Natural killer cell (primary cell): Measurements from ENCODE around the gene PARD3B. TPM values are rescaled to one million over a fixed set of nuclear protein-coding genes. Genes with fewer than 3 reads are reported as not detected.

Experiments used
- ATAC-seq, 3 donors: fragments of 150-1000 bp in 2 of 3; fragments of 200-7000 bp in 1 of 3; cut with Tn5 transposase; 1 replicate in 1 of 3; 2 replicates in 2 of 3; pipeline ENCODE4 v1.10.0; 2021; ENCODE audit warnings: mild to moderate bottlenecking in 2 of 3, moderate library complexity in 2 of 3
- DNase-seq, 2 donors: peaks; one replicate each; pipeline versions ENCODE4 v3.0.0 to v3.0.0-alpha.2; 2013 to 2021; ENCODE audit warnings: mixed read lengths in 1 of 2
- H3K27ac ChIP-seq: one replicate; pipeline ENCODE4 v1.5.1; 2013; ENCODE audit warnings: mild to moderate bottlenecking, low read length
- H3K27me3 ChIP-seq: one replicate; pipeline ENCODE4 v1.6.1; 2013; ENCODE audit warnings: low read length; ENCODE audit not compliant: control insufficient read depth, insufficient read depth
- H3K36me3 ChIP-seq: one replicate; pipeline ENCODE4 v1.6.1; 2013; ENCODE audit warnings: low read length; ENCODE audit not compliant: control insufficient read depth, insufficient read depth
- H3K4me1 ChIP-seq: one replicate; pipeline ENCODE4 v1.6.1; 2013; ENCODE audit warnings: low read length; ENCODE audit not compliant: control insufficient read depth, insufficient read depth
- H3K4me3 ChIP-seq: one replicate; pipeline ENCODE4 v1.5.1; 2013; ENCODE audit warnings: low read length
- H3K9me3 ChIP-seq: one replicate; pipeline ENCODE4 v1.6.1; 2013; ENCODE audit warnings: low read length; ENCODE audit not compliant: control insufficient read depth, insufficient read depth
- H3K27ac Mint-ChIP-seq, 2 donors: one replicate each; pipeline ENCODE4 v1.8.0; 2022; ENCODE audit warnings: mild to moderate bottlenecking in 2 of 2, mixed read lengths in 2 of 2, moderate library complexity in 1 of 2
- H3K27me3 Mint-ChIP-seq, 2 donors: one replicate each; pipeline ENCODE4 v1.8.0; 2022; ENCODE audit warnings: low read depth in 2 of 2, mixed read lengths in 2 of 2
- H3K36me3 Mint-ChIP-seq: one replicate; pipeline ENCODE4 v1.8.0; 2022; ENCODE audit warnings: mixed read lengths
- H3K4me1 Mint-ChIP-seq, 2 donors: one replicate each; pipeline ENCODE4 v1.8.0; 2022; ENCODE audit warnings: mixed read lengths in 2 of 2
- H3K4me3 Mint-ChIP-seq: one replicate; pipeline ENCODE4 v1.8.0; 2022; ENCODE audit warnings: mild to moderate bottlenecking, moderate library complexity, mixed read lengths
- H3K9me3 Mint-ChIP-seq, 2 donors: one replicate each; pipeline ENCODE4 v1.8.0; 2022; ENCODE audit warnings: mixed read lengths in 2 of 2
- WGBS: methylation state at CpG from one replicate; pipeline ENCODE4 v1.1.7; 2013; ENCODE audit warnings: missing lambda C conversion rate; ENCODE audit not compliant: insufficient coverage; 5-methylcytosine and 5-hydroxymethylcytosine counted together
- intact Hi-C: fragments of 100-400 bp; cut with micrococcal nuclease; formaldehyde crosslinking; loops from one replicate; pipeline ENCODE4 v1.14.2; 2022
- total RNA-seq, 4 donors: library from RNA; stranded (reverse); fragments of 120-200 nt in 1 of 4; gene quantifications; one replicate each; pipeline versions ENCODE4 v1.2.3 to v1.2.4, GENCODE V29; 2013 to 2022
- TF ChIP-seq, protein P1 (sequence below): fragments of 200-600 bp; IDR thresholded peaks from one replicate; pipeline ENCODE4 v1.8.0; 2022; ENCODE audit warnings: antibody characterized with exemption

Gene PARD3B
- total RNA-seq, 3 donors from 2014 or later (not counting 1 experiment from before 2014, with no cell fraction given): 0.13 to 0.45 TPM; not detected in 1

DNA sequence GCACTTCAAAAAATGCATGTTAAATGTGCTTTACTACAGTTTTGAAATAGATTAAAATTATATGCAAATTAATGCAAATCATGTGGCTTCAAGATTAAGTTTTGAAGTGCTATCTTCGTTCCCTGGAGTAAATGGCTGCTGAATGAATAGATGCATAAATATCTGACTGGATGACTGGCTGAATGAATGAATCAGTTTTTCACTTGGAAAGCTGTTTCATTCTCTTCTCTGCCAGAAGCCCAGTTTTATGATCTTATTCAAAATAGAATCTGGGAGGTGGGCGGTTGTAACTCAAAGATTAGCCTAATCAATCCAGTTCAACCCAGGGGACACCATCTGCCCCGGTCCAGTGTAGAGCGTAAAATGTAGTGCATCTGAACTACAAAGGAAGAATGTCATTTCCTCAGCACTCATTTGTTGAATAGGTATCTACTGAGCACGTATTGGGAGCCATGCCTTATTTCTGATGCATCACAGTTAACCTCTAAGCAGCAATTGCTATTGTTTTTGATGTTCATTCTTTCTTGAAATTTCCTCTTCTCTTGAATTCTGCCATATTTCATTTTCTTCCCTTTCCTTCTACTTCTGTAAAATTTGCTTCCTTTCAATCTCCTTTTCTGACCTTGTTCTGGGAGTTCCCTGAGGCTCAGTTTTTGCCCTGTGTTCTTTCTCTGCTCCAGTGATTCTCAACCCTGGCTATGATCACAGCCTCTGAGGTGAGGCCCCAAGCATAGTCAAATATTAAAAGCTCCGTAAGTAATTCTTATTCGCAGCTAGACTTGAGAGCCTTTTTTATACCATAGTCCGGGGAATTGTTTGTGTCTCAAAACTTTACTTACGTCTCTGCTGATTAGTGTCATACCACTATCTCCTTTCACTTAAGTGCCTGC is 282.7 kb downstream of the PARD3B start:
- no peak overlapping the region for H3K4me3 ChIP-seq
- H3K27ac ChIP-seq: no peak overlapping the region
- no peaks in the 10 kb centered on the region for H3K36me3 ChIP-seq
- no peak overlapping the region for H3K4me3 Mint-ChIP-seq
- no peaks in the 10 kb centered on the region for H3K27me3 ChIP-seq
- H3K4me1 Mint-ChIP-seq: no peaks in the 10 kb centered on the region
- 94% methylated on average over 9 of the region's 9 CpGs for WGBS
- ATAC-seq (no peak), DNase-seq (no peak)
- H3K36me3 Mint-ChIP-seq: no peaks in the 10 kb centered on the region
- peaks cover 2 to 8% of the 10 kb centered on the region in 2 donors for H3K9me3 Mint-ChIP-seq
- intact Hi-C loops: no loop called here
- H3K27me3 Mint-ChIP-seq: peaks cover 4 to 8% of the 10 kb centered on the region in 2 donors
- no peaks in the 10 kb centered on the region for H3K9me3 ChIP-seq
- no peak overlapping the region for H3K27ac Mint-ChIP-seq
- H3K4me1 ChIP-seq: no peaks in the 10 kb centered on the region
- TF ChIP-seq, protein P1, sequence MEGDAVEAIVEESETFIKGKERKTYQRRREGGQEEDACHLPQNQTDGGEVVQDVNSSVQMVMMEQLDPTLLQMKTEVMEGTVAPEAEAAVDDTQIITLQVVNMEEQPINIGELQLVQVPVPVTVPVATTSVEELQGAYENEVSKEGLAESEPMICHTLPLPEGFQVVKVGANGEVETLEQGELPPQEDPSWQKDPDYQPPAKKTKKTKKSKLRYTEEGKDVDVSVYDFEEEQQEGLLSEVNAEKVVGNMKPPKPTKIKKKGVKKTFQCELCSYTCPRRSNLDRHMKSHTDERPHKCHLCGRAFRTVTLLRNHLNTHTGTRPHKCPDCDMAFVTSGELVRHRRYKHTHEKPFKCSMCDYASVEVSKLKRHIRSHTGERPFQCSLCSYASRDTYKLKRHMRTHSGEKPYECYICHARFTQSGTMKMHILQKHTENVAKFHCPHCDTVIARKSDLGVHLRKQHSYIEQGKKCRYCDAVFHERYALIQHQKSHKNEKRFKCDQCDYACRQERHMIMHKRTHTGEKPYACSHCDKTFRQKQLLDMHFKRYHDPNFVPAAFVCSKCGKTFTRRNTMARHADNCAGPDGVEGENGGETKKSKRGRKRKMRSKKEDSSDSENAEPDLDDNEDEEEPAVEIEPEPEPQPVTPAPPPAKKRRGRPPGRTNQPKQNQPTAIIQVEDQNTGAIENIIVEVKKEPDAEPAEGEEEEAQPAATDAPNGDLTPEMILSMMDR: no peak

DNA sequence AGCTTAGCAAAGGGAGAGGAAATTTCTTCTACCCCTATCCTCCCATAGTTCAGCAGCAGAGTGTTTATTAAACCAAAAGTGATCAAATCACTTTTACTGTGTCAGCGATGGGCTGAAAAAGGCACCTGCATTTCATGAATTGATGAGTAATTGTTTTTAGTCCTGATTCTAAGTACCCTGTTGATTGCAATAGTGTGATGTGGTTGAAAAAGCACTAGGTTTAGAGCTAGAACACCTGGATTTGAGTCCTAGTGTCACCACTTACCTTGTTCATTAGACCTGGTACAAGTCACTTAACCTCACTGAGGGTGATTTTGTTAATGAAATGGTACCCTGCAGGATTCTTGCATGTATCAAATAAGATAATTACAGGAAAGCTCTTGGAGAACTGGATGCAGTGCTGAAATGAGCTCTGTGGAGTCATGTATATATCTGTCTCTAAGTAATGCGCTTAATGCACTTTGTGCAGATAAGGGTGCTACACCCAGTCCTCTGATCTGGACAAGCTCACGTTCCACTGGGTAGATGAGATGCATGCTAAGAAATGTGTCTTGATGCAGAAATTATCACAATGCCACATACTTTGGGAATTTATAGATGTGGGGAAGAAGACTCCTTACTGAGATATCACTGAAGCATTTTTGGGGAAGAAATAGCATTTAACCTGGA is 289.6 kb downstream of the PARD3B start:
- TF ChIP-seq, protein P1: no peak

DNA sequence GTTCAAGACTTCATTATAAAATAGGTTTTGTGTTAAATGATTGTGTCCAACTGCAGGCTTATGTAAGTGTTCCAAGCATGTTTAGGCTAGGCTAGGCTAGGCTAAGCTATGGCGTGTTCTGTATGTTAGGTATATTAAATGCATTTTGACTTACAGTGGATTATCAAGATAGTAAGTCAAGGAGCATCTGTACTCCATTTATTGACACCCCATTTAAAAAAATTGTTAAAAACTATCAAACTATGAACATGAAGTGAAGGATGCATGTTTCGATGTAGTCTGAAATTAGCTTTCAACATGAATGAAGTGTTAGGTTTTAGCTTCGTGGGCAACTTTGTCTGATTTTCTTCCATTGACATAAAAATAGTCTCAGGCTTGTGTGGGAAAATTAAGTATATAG is 290.5 kb downstream of the PARD3B start:
- intact Hi-C loops: no loop called here
- Histone ChIP-seq H3K27me3 (no peaks in the 10 kb centered on the region), H3K9me3 (no peaks in the 10 kb centered on the region), H3K4me3 (no peak overlapping the region), H3K4me1 (no peaks in the 10 kb centered on the region), H3K36me3 (no peaks in the 10 kb centered on the region), H3K27ac (no peak overlapping the region)
- Mint-ChIP-seq H3K27ac (no peak overlapping the region), H3K36me3 (no peaks in the 10 kb centered on the region), H3K4me1 (no peaks in the 10 kb centered on the region), H3K27me3 (no peaks in the 10 kb centered on the region), H3K9me3 (peaks cover 4 to 8% of the 10 kb centered on the region in 2 donors), H3K4me3 (no peak overlapping the region)
- WGBS: 84% methylated on average over 3 of the region's 3 CpGs
- TF ChIP-seq, protein P1: no peak
- DNase-seq (no peak), ATAC-seq (no peak)

More for the DNA sequence above, 289.6 kb downstream of the PARD3B start:
- H3K27ac ChIP-seq: no peak overlapping the region
- Mint-ChIP-seq H3K36me3 (no peaks in the 10 kb centered on the region), H3K9me3 (peaks cover 4 to 10% of the 10 kb centered on the region in 2 donors), H3K27ac (no peak overlapping the region), H3K4me1 (no peaks in the 10 kb centered on the region), H3K27me3 (no peaks in the 10 kb centered on the region), H3K4me3 (no peak overlapping the region)
- H3K27me3 ChIP-seq: no peaks in the 10 kb centered on the region
- no peak overlapping the region for H3K4me3 ChIP-seq
- intact Hi-C loops: no loop called here
- WGBS: 98% methylated on average over 3 of the region's 3 CpGs
- no peaks in the 10 kb centered on the region for H3K4me1 ChIP-seq
- no peaks in the 10 kb centered on the region for H3K36me3 ChIP-seq
- no peaks in the 10 kb centered on the region for H3K9me3 ChIP-seq
- ATAC-seq: no peak
- no peak for DNase-seq
